A673 (cell line): ENCODE data around the gene GEMIN4. TPM values are rescaled to one million over a fixed set of nuclear protein-coding genes. Genes with fewer than 3 reads are reported as not detected.

Experiments
- BruUV-seq: library from RNA; stranded (reverse); fragments of 400-500 nt; replicated peaks from 2 replicates; lab custom pipeline; 2021; lab: Mats Ljungman, UMichigan
- CTCF ChIA-PET: fragments of 300-600 bp; sonication (Branson Sonifier 250); formaldehyde crosslinking; loops from one replicate; lab custom pipeline; 2022; ENCODE audit warnings: antibody characterized with exemption; lab: Charles Lee
- POLR2A ChIA-PET: fragments of 300-600 bp; sonication (Branson Sonifier 250); formaldehyde crosslinking; loops from one replicate; lab custom pipeline; 2022; ENCODE audit warnings: antibody characterized with exemption; ENCODE audit not compliant: low non-redundant PET; lab: Charles Lee
- DNase-seq: peaks from one replicate; pipeline ENCODE4 v3.0.0-alpha.2; 2015; ENCODE audit warnings: low spot score
- H3K27ac ChIP-seq: fragments of 200-600 bp; sonication (generic); 2 replicates; pipeline ENCODE4 v1.5.1; 2016; ENCODE audit warnings: mixed run types, low read depth, mild to moderate bottlenecking, mixed read lengths, antibody characterized with exemption, low read length; ENCODE audit not compliant: poor library complexity, severe bottlenecking
- H3K27me3 ChIP-seq: fragments of 200-600 bp; sonication (generic); replicated peaks from 2 replicates; pipeline ENCODE4 v1.6.1; 2017; ENCODE audit warnings: mixed run types, low read depth, mild to moderate bottlenecking, mixed read lengths, antibody characterized with exemption, low read length; ENCODE audit not compliant: insufficient read depth, poor library complexity
- H3K36me3 ChIP-seq: fragments of 200-600 bp; sonication (generic); 2 replicates; pipeline ENCODE4 v1.6.1; 2016; ENCODE audit warnings: mixed run types, mild to moderate bottlenecking, mixed read lengths, antibody characterized with exemption, low read length; ENCODE audit not compliant: insufficient read depth, poor library complexity, severe bottlenecking
- H3K4me1 ChIP-seq: fragments of 200-600 bp; sonication (generic); 2 replicates; pipeline ENCODE4 v1.6.1; 2017; ENCODE audit warnings: mixed run types, mild to moderate bottlenecking, mixed read lengths, antibody characterized with exemption, low read length; ENCODE audit not compliant: insufficient read depth, poor library complexity, severe bottlenecking
- H3K4me3 ChIP-seq: fragments of 200-600 bp; sonication (generic); 2 replicates; pipeline ENCODE4 v1.5.1; 2016; ENCODE audit warnings: low read depth, mixed run types, mild to moderate bottlenecking, mixed read lengths, low read length; ENCODE audit not compliant: poor library complexity, severe bottlenecking
- H3K9me3 ChIP-seq: fragments of 200-600 bp; sonication (generic); 2 replicates; pipeline ENCODE4 v1.6.1; 2016; ENCODE audit warnings: mixed run types, low read depth, mild to moderate bottlenecking, mixed read lengths, antibody characterized with exemption, low read length; ENCODE audit not compliant: poor library complexity, severe bottlenecking
- CTCF ChIP-seq: fragments of 300-800, 200-600 bp; sonication (generic); conservative IDR thresholded peaks from 2 replicates; pipeline ENCODE4 v1.5.1; 2017; ENCODE audit warnings: low read depth, mild to moderate bottlenecking, antibody characterized with exemption, low read length, moderate library complexity, mixed read lengths
- EZH2 ChIP-seq: fragments of 200-600 bp; sonication (generic); IDR thresholded peaks from 2 replicates; pipeline ENCODE4 v1.6.1; 2017; ENCODE audit warnings: borderline replicate concordance, low read depth, mild to moderate bottlenecking, mixed read lengths, antibody characterized with exemption, low read length; ENCODE audit not compliant: poor library complexity, severe bottlenecking
- intact Hi-C: fragments of 100-400 bp; cut with micrococcal nuclease; formaldehyde crosslinking; loops from one replicate; pipeline ENCODE4 v1.10.0; 2022; ENCODE audit not compliant: unreplicated experiment
- total RNA-seq: library from RNA; stranded (reverse); gene quantifications from 2 replicates; pipeline ENCODE4 v1.2.3, GENCODE V29; 2021

GEMIN4 gene
- total RNA-seq, 1 experiment from 2014 or later = 58.7 TPM

DNA sequence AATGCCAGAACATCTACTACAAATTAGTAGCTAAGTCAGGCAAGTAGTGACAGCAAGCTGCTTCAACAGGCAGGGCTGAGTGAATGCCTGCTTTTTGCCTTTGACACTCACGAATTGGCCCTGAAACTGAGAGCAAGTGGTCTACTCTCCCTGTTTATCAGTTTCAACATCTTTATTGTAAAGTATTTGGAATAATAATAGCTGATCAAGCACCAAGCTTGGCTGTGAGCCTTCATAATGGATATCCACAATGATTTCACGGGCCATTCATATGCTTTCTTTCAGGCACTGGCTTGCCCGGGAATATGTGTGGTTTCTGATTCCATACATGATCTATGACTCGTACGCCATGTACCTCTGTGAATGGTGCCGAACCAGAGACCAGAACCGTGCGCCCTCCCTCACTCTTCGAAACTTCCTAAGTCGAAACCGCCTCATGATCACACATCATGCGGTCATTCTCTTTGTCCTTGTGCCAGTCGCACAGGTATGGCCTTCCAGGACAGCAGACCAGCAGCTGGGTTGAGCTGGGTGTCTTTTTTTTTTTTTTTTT lies 14.4 kb downstream of the GEMIN4 start:
- TF ChIP-seq CTCF (no peak), EZH2 (no peak)
- BruUV-seq = no TSS peak
- Histone ChIP-seq H3K9me3 (no peaks in the 10 kb centered on the region), H3K4me3 (no peak overlapping the region), H3K4me1 (no peaks in the 10 kb centered on the region), H3K27ac (no peak overlapping the region), H3K27me3 (no peaks in the 10 kb centered on the region), H3K36me3 (peaks cover 68% of the 10 kb centered on the region)
- ChIA-PET POLR2A (no interaction called here), CTCF (interaction anchor here (0.6 kb wide), 1 partner anchor 109 kb away, joined by 6 read pairs; no protein-coding TSS in a partner anchor)
- intact Hi-C loops = no loop called here
- no peak for DNase-seq

DNA sequence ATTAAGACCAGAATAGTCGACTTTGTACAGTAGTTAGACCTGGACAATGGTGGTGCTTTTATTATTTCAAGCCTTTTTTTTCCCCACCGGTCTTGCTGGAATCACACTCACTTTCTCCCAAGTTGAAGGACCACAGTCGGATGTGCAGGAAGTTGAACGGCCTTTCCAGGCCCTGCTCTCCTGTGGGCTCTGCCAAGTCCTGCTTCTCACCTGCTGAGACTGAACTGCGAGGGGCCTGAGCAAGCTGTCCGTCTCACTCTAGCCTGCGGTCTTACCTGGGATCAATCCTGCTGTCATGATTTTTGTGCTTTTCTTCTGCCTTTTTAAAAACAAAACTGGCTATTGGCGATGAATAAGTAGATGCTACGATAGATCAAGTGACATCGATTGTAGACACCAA lies 18.3 kb downstream of the GEMIN4 start:
- TF ChIP-seq CTCF (no peak), EZH2 (no peak)
- no peaks in the 10 kb centered on the region for H3K27me3 ChIP-seq
- BruUV-seq = TSS peak; percentile 54
- peak overlapping the region; percentile 89 for H3K4me3 ChIP-seq
- intact Hi-C loops = no loop called here
- H3K27ac ChIP-seq = no peak overlapping the region
- H3K4me1 ChIP-seq = no peaks in the 10 kb centered on the region
- ChIA-PET CTCF (no interaction called here), POLR2A (no interaction called here)
- peaks cover 35% of the 10 kb centered on the region for H3K36me3 ChIP-seq
- no peak for DNase-seq
- no peaks in the 10 kb centered on the region for H3K9me3 ChIP-seq

- BruUV-seq = no TSS peak
- POLR2A ChIA-PET = no interaction called here
- CTCF ChIA-PET = no interaction called here
- TF ChIP-seq EZH2 (no peak), CTCF (no peak)
- no peaks in the 10 kb centered on the region for H3K9me3 ChIP-seq
- H3K4me3 ChIP-seq = peak overlapping the region; percentile 89
- peaks cover 30% of the 10 kb centered on the region for H3K36me3 ChIP-seq
- peak overlapping the region; percentile 86 for H3K27ac ChIP-seq
- H3K27me3 ChIP-seq = no peaks in the 10 kb centered on the region
- H3K4me1 ChIP-seq = no peaks in the 10 kb centered on the region
- DNase-seq = peak; percentile 33
- intact Hi-C loops = no loop called here
These were observed 19.0 kb downstream of the GEMIN4 start for GRCh38 chr17:732902-733720.
